Measurements from ENCODE around the gene CTSA. TPM values are rescaled to one million over a fixed set of nuclear protein-coding genes. Genes with fewer than 3 reads are reported as not detected.

CTSA gene
- 100 to 1,000 TPM in 3 of 4 donors, 10 to 100 TPM in 1; 83.2 to 156 (median 115) TPM for polyA plus RNA-seq (ENCODE audit: insufficient read length in 4 of 4)

DNA sequence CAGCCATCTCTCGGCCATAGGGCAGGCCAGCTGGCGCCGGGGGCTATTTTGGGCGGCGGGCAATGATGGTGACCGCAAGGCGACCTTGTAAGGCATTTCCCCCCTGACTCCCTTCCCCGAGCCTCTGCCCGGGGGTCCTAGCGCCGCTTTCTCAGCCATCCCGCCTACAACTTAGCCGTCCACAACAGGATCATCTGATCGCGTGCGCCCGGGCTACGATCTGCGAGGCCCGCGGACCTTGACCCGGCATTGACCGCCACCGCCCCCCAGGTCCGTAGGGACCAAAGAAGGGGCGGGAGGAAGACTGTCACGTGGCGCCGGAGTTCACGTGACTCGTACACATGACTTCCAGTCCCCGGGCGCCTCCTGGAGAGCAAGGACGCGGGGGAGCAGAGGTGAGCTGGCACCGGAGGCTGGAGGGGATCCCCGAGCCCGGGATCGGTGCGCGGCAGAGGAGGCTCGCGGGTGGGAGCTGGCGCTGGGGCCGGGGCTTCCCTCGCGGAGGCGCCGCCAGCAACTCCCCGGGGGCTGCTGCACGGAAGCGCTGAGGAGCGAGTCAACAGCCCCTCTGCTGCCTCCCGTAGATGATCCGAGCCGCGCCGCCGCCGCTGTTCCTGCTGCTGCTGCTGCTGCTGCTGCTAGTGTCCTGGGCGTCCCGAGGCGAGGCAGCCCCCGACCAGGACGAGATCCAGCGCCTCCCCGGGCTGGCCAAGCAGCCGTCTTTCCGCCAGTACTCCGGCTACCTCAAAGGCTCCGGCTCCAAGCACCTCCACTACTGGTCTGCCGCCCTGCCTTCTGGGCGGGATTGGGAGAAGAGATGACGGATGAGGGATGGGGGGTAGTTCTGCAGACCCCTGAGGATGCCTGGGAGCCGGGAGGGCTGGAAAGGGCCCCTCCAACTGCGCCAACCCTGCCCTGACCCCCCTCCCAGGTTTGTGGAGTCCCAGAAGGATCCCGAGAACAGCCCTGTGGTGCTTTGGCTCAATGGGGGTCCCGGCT, at the start of gene CTSA, which contains the start of gene NEURL2:
Gene CTSA (plus strand): TSS at position 351 of the 999 bp plus-strand sequence. CDS start 234 bp downstream, at position 585.
Gene NEURL2 (minus strand): TSS at position 224 of the 999 bp plus-strand sequence. CDS start 217 bp downstream, at position 7.
- peak; percentile 80 to 88 (median 84) for DNase-seq (ENCODE audit: low read depth in 4 of 4, low spot score in 3 of 4)

DNA sequence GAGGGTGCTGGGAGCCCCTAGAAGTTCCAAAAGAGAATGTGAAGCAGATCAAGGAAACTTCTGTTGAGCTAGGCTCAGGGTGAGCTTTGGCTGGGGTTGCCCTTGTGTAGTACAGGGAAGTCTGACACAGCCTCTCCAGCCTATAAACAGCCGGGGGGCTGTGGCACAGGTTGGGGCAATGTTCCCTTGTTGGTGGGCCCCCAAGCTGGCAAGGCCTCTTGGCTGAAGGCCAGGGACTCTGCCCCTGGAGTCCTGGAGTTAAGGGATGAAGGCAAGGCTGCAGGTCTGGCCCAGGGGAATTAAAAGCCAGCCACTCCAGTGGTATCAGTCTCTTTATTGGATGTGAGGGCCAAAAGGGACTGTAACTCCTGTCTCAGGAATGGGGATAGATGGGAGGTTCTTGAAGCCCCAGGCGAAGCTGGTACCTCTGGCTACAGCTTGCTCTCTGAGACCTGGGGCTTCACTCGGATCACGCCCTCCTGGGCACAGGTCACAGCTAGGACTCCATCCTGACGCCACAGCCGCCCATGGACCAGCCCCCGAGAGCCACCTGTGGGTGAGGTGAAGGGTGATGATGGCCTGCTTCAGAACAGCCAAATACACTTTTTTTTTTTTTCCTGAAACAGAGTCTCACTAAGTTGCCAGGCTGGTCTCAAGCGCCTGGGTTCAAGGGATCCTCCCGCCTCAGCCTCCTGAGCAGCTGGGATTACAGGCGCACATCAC, 49.6 kb upstream of the CTSA start:
- DNase-seq (ENCODE audit: low read depth in 4 of 4, low spot score in 3 of 4): no peak

DNA sequence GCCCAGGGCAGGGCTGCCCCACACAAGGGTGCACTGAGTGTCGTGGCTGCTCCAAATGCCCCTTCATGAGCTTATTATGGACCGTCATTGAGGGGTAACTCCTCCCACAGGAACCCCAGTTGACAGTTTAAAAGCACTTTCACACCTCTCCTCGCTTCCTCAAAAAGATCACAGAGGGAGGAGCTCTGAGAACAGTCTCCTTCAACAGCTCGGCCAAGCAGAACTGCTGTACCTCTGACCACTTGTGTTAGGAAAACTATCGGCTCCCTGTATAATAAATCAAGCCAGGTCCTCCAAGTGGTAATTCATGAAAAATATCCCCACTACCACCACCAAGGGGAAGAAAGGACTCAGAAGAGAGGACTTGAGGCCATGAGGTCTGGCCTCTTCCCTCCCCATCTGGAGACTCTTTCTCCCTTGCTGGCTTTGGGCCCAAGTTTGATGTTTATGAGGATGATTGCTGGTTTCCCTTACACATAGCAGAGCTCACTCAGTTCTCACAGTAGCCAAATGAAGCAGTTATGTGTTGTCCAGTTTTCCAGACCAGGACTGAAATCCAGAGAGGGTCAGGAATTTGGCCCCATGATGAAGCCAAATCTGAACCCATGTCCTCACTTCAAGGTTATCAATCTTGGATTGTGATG, 48.8 kb upstream of the CTSA start:
- no peak for DNase-seq (ENCODE audit: low read depth in 4 of 4, low spot score in 3 of 4)

DNA sequence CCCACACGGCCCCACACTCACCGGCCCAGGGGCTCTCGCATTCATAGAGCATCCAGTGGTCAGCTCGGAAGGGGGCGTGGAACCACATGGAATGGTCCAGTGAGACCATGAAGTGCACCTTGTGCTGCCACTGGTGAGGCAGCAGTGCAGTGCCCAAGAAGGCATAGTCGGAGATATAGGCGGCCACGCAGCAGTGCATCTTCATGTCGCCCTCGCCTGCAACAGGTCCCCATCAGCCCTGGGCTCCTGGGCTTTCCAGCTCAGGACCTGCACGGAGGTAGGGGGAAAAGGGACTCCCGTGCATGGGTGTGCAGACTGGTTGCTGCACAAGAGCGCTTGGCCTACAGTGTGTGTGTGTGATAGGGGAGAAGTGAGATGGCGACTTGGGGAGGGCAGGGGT, 47.6 kb upstream of the CTSA start:
- DNase-seq (ENCODE audit: low read depth in 4 of 4, low spot score in 3 of 4): no peak

DNA sequence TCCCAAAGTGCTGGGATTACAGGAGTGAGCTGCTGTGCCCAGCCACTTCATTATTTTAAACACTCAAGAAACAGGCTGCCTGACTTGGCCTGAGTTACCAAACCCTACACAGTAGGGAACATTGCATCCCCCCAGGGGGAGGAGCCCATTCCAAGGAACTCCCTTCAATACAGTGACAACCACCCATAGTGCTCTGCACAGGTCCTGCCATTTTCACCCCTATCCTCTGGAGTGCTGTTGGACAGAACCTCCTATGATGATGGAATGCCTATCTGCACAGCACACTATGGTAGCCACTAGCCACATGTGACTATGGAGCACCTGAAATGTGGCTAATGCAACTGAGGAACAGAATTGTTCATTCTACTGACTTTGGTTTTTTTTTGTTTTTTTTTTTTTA, 45.7 kb upstream of the CTSA start:
- DNase-seq (ENCODE audit: low read depth in 4 of 4, low spot score in 3 of 4): no peak

DNA sequence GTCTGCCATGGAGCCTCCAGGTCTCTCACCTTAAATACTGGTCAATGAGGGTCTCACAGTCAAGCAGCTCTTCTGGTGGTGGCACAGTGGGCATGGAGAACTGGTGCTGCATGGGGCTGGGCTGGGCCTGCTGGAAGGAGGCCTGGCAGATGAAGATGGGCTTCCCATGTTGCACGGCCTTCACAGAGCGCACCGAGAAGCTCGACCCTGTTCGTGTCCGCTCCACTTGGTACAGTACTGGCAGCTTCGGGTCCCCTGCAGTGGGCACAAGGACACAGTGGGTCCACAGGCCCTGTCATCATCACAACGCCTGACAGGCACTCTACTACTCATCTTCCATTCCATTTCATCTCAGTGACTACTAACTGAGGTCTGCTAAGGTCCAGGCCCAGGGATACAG, 42.7 kb upstream of the CTSA start:
- no peak for DNase-seq (ENCODE audit: low read depth in 4 of 4, low spot score in 3 of 4)

DNA sequence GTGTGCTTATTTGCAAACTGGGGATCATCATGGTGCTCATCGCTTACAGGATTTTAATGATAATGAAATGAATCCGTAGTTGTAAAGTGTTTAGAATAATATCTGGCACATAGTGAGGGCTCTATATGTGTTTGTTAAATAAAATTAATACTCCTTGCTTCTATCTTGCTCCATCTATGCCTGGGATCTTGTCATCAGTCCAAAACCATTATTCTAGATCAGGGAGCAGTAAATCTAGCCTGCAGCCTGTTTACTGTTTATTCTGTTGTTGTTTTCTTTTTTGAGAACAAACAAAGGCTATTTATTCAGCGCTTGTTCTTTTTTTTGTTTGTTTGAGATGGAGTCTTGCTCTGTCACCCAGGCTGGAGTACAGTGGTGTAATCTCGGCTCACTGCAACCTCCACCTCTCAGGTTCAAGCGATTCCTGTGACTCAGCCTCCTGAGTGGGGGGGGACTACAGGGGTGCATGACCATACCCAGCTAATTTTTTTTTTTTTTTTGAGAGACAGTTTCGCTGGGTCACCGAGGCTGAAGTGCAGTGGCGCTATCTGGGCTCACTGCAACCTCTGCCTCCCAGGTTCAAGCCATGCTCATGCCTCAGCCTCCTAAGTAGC, 42.1 kb upstream of the CTSA start:
- DNase-seq (ENCODE audit: low read depth in 4 of 4, low spot score in 3 of 4): no peak

DNA sequence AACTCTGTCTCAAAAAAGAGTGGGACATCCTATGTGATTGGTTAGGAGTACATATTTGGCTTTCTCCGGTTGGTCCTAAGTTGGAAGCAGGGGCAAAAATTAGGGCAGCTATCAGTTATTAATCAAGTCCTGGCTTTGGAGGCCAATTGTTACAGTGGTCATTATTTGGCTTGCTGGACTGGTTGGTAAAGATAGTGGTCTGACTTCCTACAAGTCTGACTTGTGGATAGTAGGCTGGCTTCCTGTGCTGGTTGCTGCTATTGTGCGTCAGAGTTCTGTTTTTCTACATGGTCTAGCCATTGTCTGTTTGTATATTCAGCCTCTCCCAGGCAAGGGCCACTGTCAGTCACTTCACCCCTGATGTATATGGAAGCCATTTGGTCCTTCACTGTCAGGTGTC, 40.9 kb upstream of the CTSA start:
- no peak for DNase-seq (ENCODE audit: low read depth in 4 of 4, low spot score in 3 of 4)

DNA sequence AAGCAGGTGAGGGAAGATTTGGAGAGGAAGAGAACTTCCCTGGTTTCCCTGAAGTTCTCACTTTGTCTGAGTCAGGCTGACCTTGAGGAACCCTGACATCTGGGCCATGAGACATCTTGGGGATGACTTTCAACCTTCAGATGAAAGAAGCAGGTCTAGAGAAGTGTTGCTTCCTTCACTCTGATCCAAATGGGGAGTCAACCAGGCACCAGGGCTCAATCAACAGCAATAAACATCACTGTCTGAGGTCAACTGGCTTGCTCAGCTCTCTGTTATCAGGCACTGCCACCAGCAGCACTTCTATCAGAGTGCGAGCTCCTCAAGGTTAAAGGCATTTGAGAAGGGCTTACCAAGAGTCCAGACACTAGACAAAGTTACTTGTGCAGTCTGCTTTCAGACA, 40.2 kb upstream of the CTSA start:
- DNase-seq (ENCODE audit: low read depth in 4 of 4, low spot score in 3 of 4): no peak

DNA sequence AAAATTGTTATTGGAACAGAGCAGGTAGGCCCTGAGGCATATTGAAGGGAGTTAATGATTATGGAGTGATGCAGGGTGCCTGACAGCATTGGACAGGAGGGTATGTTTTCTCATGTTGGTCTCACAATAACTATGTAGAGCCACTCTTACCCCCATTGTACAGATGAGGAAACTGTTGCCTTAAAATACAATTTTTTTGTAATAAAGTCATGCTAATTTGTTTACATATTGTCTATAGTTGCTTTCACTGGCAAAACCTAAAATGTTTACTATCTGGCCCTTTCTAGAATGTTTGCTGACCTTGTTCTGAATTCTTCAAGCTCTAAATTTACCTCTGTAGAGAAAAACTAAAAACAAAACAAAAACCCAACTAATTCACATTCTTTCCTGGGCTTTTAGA, 39.6 kb upstream of the CTSA start:
- DNase-seq (ENCODE audit: low read depth in 4 of 4, low spot score in 3 of 4): no peak

DNA sequence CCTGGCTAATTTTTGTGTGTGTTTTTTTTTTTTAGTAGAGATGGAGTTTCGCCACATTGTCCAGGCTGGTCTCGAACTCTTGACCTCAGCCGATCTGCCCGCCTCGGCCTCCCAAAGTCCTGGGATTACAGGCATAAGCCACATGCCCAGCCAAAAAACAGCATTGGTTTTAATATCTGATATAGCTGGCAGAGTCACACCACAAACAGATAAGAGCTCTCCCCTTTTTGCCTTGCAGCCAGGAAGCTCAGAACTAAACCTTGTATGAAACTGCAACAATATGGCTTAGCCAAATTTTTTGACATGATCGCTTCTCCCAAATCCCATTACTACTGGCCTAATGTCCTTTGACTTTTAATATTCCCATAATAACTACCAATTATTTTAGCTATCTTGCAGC, 38.8 kb upstream of the CTSA start:
- no peak for DNase-seq (ENCODE audit: low read depth in 4 of 4, low spot score in 3 of 4)

DNA sequence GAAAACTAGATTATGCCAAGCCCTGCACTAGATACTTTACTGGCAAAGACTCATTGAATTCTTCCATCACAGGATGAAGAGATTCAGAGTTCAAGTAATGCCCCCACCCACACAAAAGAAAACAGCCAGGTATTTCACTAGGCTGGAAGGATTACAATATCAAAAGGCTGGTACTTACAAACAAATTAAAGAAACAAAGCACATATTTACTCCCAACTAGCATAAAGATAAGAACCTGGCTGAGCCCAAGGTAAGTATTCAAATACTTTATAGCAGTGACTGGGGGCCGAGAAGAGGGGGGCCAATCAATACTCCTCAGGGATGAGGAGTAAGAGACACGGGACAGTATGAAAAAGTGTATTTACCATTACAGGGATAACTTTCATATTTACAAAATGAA, 37.7 kb upstream of the CTSA start:
- DNase-seq (ENCODE audit: low read depth in 4 of 4, low spot score in 3 of 4): no peak

DNA sequence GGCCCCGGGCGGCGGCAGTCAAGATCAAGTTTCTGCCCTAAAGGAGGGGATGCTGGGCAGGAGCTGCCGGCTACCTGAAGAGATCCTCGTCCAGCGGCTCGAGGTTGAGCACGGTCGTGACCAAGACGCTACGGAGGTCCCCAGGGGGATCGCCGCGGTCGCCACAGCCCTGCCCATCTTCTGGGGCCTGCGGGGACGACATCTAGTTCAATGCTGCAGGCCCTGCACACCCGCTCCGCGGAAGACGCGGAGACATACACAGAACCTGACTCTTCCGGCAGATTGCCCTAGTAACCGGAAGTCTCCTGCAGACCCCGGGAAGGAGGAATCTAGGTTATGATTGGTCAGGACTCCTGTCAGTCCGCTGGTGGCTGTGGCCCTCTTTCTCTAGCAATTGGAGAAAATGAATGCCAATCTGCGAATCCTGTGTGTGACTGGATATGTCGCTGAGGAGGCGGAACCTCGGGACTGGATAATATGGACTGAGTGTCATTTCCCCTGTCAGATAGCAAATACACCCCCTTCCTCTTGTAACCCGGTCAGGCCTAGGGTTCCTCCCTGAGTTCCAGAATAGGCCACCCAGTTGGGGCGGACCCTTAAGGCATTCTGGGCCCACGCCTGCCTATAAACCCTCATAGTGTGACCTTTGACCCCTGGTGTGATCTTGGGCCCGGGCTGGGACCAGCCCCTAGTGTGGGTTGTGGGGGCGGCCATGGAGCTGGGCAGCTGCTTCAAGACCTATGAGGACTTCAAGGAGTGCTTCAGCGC, 33.8 kb upstream of the CTSA start, which contains the start of the genes ACOT8 and ZSWIM3:
Gene ACOT8 (minus strand): TSS at position 279 of the 768 bp plus-strand sequence. CDS start 77 bp downstream, at position 202.
Gene ZSWIM3 (plus strand): TSS at position 501 of the 768 bp plus-strand sequence. CDS start 212 bp downstream, at position 713.
- peak; percentile 100 for DNase-seq (ENCODE audit: low read depth in 4 of 4, low spot score in 3 of 4)

DNA sequence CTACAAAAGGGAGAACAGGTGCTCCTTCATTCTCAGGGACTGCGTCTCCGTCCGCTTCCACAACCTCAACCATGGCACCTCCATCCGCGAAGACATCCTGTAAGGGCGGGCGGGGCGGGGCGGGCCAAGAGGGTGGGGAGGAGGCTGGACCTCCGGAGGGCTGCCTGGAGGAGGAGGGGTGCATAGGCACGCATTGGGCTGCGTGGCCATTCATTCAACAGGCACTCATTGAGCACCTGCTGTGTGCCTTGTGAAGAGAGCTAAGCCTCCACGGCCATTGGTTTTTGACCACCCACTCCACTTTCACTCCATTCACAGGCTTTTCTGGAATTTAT, 33.3 kb upstream of the CTSA start:
- DNase-seq (ENCODE audit: low read depth in 4 of 4, low spot score in 3 of 4): no peak

DNA sequence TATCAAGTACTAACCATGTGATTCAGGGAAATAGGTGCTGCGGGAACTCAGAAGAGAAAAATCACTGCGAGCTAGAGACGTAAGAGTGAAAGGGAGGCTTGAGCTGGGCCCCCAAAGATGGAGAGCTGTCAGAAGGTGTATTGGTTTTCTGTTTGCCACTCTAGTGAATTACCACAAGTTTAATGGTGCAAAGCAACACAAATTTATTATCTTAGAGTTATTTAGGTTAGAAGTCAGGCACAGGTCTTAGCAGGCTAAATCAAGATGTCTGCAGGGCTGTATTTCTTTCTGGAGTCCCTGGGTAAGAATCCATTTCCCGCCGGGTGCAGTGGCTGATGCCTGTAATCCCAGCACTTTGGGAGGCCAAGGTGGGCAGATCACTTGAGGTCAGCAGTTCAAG, 31.2 kb upstream of the CTSA start:
- DNase-seq (ENCODE audit: low read depth in 4 of 4, low spot score in 3 of 4): peak in 1 of 4 donors; percentile 36

DNA sequence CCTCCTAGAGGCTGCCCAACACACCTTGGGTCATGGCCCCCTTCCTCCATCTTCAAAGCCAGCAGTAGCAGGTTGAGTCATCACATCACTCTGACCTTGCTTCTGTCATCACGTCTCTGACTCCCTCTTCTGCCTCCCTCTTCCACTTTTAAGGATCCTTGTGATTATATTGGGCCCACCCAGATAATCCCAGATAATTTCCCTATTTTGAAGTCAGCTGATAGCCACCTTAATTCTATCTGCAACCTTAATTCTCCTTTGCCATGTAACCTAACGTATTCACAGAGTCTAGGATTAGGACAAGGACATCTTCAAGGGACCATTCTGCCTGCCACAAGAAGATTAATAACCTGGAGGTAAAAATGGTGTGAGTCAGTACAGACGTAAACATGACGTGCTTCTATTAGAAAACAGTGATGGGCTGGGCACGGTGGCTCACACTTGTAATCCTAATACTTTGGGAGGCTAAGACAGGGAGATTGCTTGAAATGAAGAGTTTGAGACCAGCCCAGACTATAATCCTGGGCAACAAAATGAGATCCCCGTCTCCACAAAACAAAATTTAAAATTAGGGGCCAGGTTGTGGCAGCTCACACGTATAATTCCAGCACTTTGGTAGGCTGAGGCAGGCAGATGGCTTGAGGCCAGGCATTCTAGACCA, 30.4 kb upstream of the CTSA start:
- DNase-seq (ENCODE audit: low read depth in 4 of 4, low spot score in 3 of 4): no peak

DNA sequence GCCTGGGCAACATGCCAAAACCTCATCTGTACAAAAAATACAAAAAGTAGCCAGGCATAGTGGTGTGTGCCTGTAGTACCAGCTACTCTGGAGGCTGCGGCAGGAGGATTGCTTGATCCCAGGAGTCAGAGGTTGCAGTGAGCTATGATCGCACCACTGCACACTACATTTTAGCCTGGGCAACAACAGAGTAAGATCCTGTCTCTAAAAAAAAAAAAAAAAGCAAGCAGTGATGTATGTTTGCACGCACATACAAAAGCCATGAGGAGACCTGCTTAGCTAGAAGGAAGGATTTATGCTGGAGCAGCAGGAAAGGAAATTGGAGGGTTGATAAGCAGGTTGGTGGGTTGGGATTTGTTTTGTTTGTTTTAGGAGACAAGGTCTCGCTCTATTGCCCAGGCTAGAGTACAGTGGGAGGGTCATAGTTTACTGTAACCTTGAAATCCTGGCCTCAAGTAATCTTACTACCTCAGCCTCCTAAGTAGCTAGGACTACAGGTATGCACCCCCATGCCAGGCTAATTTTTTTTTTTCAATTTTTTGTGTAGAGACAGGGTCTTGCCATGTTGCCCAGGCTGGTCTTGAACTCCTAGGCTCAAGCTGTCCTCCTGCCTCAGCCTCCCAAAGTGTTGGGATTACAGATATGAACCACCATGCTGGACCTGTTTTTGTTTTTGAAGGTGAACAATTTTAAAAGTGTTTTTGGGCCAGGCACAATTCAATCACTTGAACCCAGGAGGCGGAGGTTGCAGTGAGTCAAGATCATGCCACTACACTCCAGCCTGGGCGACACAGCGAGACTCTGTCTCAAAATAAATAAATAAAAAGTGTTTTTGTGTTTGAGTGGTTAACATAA, 29.7 kb upstream of the CTSA start:
- DNase-seq (ENCODE audit: low read depth in 4 of 4, low spot score in 3 of 4): no peak
